Chondrocyte (in vitro differentiated cells): ENCODE data around the gene AGBL1. TPM values are rescaled to one million over a fixed set of nuclear protein-coding genes. Genes with fewer than 3 reads are reported as not detected.

ENCODE experiments used
- DNase-seq: peaks from one replicate; pipeline ENCODE4 v3.0.0; 2021; ENCODE audit warnings: mixed read lengths, low spot score
- H3K27ac Mint-ChIP-seq: one replicate; pipeline ENCODE4 v1.8.0; 2021; ENCODE audit warnings: mild to moderate bottlenecking, moderate library complexity, mixed read lengths; ENCODE audit not compliant: unreplicated experiment
- H3K27me3 Mint-ChIP-seq: 2 replicates; pipeline ENCODE4 v1.8.0; 2021; ENCODE audit warnings: low read depth, mixed read lengths
- H3K36me3 Mint-ChIP-seq: 2 replicates; pipeline ENCODE4 v1.8.0; 2021; ENCODE audit warnings: low read depth, mixed read lengths
- H3K4me1 Mint-ChIP-seq: 2 replicates; pipeline ENCODE4 v1.8.0; 2021; ENCODE audit warnings: low read depth, mild to moderate bottlenecking, mixed read lengths
- H3K4me3 Mint-ChIP-seq: one replicate; pipeline ENCODE4 v1.8.0; 2021; ENCODE audit warnings: mild to moderate bottlenecking, moderate library complexity, mixed read lengths; ENCODE audit not compliant: unreplicated experiment
- H3K9me3 Mint-ChIP-seq: 2 replicates; pipeline ENCODE4 v1.8.0; 2021; ENCODE audit warnings: low read depth, mixed read lengths
- total RNA-seq: library from RNA; stranded (reverse); gene quantifications from 3 replicates; pipeline ENCODE4 v1.2.1, GENCODE V29; 2021
- TF ChIP-seq, protein P1 (sequence below): fragments of 200-600 bp; sonication (generic); IDR thresholded peaks from 2 replicates; pipeline ENCODE4 v1.5.0; 2021; ENCODE audit warnings: antibody characterized with exemption, mild to moderate bottlenecking, moderate library complexity

The AGBL1 gene
- total RNA-seq, 1 donor from 2014 or later = not detected

DNA sequence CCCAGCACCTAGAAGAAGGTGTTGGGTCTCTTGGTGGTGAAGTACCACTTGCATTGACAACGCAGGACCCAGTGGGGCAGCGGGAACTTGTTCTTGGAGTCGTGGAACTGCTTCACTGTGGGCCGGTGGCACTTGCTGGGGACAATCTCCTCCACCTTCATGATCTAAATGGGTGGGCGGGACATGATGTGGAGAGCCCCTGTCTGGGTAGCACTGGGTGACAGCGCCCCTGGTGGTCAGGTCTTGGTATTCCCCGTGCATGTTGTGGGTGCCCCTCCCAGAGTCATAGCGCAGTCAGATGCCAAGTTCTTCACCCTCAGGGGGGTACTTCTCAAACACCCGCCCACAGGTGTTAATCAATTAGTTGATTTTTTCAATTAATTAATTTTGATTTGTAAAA, 60.2 kb downstream of the AGBL1 start:
- Mint-ChIP-seq H3K9me3 (peaks cover 27% of the 10 kb centered on the region), H3K27ac (no peak overlapping the region), H3K4me1 (no peaks in the 10 kb centered on the region), H3K27me3 (no peaks in the 10 kb centered on the region), H3K36me3 (no peaks in the 10 kb centered on the region), H3K4me3 (no peak overlapping the region)
- TF ChIP-seq, protein P1, sequence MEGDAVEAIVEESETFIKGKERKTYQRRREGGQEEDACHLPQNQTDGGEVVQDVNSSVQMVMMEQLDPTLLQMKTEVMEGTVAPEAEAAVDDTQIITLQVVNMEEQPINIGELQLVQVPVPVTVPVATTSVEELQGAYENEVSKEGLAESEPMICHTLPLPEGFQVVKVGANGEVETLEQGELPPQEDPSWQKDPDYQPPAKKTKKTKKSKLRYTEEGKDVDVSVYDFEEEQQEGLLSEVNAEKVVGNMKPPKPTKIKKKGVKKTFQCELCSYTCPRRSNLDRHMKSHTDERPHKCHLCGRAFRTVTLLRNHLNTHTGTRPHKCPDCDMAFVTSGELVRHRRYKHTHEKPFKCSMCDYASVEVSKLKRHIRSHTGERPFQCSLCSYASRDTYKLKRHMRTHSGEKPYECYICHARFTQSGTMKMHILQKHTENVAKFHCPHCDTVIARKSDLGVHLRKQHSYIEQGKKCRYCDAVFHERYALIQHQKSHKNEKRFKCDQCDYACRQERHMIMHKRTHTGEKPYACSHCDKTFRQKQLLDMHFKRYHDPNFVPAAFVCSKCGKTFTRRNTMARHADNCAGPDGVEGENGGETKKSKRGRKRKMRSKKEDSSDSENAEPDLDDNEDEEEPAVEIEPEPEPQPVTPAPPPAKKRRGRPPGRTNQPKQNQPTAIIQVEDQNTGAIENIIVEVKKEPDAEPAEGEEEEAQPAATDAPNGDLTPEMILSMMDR = peak; percentile 32
- no peak for DNase-seq

DNA sequence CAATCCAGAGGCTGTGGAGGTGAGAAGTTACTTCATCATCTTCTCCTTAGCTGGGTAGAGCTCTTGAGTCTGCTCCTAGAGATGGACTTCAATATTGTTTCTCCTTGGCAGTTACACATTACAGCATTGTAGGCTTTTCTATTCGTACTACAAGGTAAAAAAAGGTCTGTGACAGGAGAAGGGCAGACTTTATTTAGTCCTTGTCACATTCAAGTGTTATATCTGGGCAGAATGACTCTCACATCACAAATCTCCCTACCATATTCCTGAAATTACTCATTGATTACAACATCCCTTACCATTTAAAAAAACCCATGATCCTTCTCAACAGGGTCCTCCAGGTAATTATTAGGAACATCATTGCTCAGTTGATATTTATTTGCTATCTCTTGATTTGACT, 75.0 kb downstream of the AGBL1 start:
- Mint-ChIP-seq H3K27me3 (no peaks in the 10 kb centered on the region), H3K4me3 (no peak overlapping the region), H3K36me3 (no peaks in the 10 kb centered on the region), H3K27ac (no peak overlapping the region), H3K4me1 (no peaks in the 10 kb centered on the region), H3K9me3 (peaks cover 38% of the 10 kb centered on the region)
- no peak for DNase-seq
- TF ChIP-seq, protein P1 = no peak

- H3K36me3 Mint-ChIP-seq = no peaks in the 10 kb centered on the region
- TF ChIP-seq, protein P1 = no peak
- no peak overlapping the region for H3K27ac Mint-ChIP-seq
- H3K4me3 Mint-ChIP-seq = no peak overlapping the region
- no peak for DNase-seq
- H3K4me1 Mint-ChIP-seq = no peaks in the 10 kb centered on the region
- H3K27me3 Mint-ChIP-seq = no peaks in the 10 kb centered on the region
- H3K9me3 Mint-ChIP-seq = peaks cover 29% of the 10 kb centered on the region
These were observed 75.9 kb downstream of the AGBL1 start for GRCh38 chr15:86155551-86155950.

DNA sequence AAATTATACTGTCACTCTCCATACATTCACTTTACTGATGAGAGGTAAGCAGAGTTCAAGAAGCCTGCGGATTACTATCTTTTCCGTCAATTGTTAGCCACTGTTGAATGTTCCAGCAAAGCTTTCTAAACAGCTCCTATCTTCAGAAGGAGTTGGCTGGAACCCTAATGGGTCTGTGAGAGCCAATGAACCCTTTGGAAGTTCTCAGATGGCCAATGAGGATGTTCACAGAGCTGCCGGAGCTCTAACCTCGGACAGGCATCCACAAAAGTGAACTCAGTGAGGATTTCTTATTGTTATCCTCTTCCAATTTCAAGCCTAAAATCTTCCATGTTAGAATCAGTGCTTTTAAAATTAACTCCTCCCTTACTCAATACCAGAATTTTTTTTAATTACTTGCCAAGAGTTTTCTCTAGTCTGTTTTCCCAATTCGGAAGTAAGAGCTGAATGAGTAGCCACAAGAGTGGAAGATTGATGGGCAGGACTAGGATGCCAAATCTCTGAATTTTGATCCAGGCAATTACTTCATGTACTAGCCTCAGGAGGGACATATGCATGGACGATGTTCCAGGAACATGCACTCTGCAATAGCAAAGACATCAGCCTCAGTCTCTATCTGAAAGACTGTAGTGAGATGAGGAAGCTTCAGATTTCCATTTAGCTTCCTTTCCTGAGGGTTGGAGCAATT, 78.1 kb downstream of the AGBL1 start:
- TF ChIP-seq, protein P1 = no peak
- no peaks in the 10 kb centered on the region for H3K27me3 Mint-ChIP-seq
- DNase-seq = no peak
- H3K9me3 Mint-ChIP-seq = peaks cover 21% of the 10 kb centered on the region
- no peak overlapping the region for H3K4me3 Mint-ChIP-seq
- H3K27ac Mint-ChIP-seq = no peak overlapping the region
- H3K4me1 Mint-ChIP-seq = no peaks in the 10 kb centered on the region
- no peaks in the 10 kb centered on the region for H3K36me3 Mint-ChIP-seq

- no peak for DNase-seq
- H3K27ac Mint-ChIP-seq = no peak overlapping the region
- no peaks in the 10 kb centered on the region for H3K36me3 Mint-ChIP-seq
- no peaks in the 10 kb centered on the region for H3K4me1 Mint-ChIP-seq
- no peak overlapping the region for H3K4me3 Mint-ChIP-seq
- no peaks in the 10 kb centered on the region for H3K27me3 Mint-ChIP-seq
- TF ChIP-seq, protein P1 = no peak
- H3K9me3 Mint-ChIP-seq = peaks cover 15% of the 10 kb centered on the region
These were observed 79.8 kb downstream of the AGBL1 start for GRCh38 chr15:86159468-86159867.
